ENCODE results near the gene NHS.
"Not testable (repeated sequence)": the region's sequence is repeated elsewhere in the genome, so short reads cannot be mapped to it uniquely, and the experiment has no call there.

Gene NHS

GRCh38 chrX:17567821-17568220 is 192.8 kb downstream of the NHS start:
- no peaks in the 10 kb centered on the region for H3K79me2 ChIP-seq (ENCODE audit: insufficient read depth, low read depth)
- no peaks in the 10 kb centered on the region for H3K27me3 ChIP-seq (ENCODE audit: insufficient read depth, low read depth)
- no peaks in the 10 kb centered on the region for H4K20me1 ChIP-seq (ENCODE audit: insufficient read depth)
- no peak for TF ChIP-seq CTCF (conservative IDR thresholded peaks at IDR 0.05; ENCODE audit: low read depth, low read length)
- no peak overlapping the region for H3K9ac ChIP-seq
- no peaks in the 10 kb centered on the region for H3K36me3 ChIP-seq (ENCODE audit: insufficient read depth)
- H3K4me3 ChIP-seq (IDR thresholded peaks at IDR 0.05; ENCODE audit: insufficient read depth, low read depth, low read length): no peak overlapping the region
- H2AFZ ChIP-seq (ENCODE audit: low read depth): no peak overlapping the region
- no peaks in the 10 kb centered on the region for H3K4me1 ChIP-seq (ENCODE audit: low read depth, poor library complexity, severe bottlenecking)
- no peak overlapping the region for H3K27ac ChIP-seq
- no peak overlapping the region for H3K4me2 ChIP-seq

GRCh38 chrX:17568804-17569203 is 193.8 kb downstream of the NHS start:
- H3K4me3 ChIP-seq (IDR thresholded peaks at IDR 0.05; ENCODE audit: insufficient read depth, low read depth, low read length); H3K27ac ChIP-seq; H3K27me3 ChIP-seq (ENCODE audit: insufficient read depth, low read depth); H3K4me2 ChIP-seq; H2AFZ ChIP-seq (ENCODE audit: low read depth); H3K36me3 ChIP-seq (ENCODE audit: insufficient read depth); H3K4me1 ChIP-seq (ENCODE audit: low read depth, poor library complexity, severe bottlenecking); H3K79me2 ChIP-seq (ENCODE audit: insufficient read depth, low read depth); H4K20me1 ChIP-seq (ENCODE audit: insufficient read depth); H3K9ac ChIP-seq: not testable (repeated sequence)

- H3K4me3 ChIP-seq (IDR thresholded peaks at IDR 0.05; ENCODE audit: insufficient read depth, low read depth, low read length): no peak overlapping the region
- no peaks in the 10 kb centered on the region for H3K27me3 ChIP-seq (ENCODE audit: insufficient read depth, low read depth)
- H3K4me2 ChIP-seq: no peak overlapping the region
- H3K36me3 ChIP-seq (ENCODE audit: insufficient read depth): no peaks in the 10 kb centered on the region
- H4K20me1 ChIP-seq (ENCODE audit: insufficient read depth): no peaks in the 10 kb centered on the region
- H3K79me2 ChIP-seq (ENCODE audit: insufficient read depth, low read depth): no peaks in the 10 kb centered on the region
- no peak overlapping the region for H3K9ac ChIP-seq
- H3K27ac ChIP-seq: no peak overlapping the region
- no peak for TF ChIP-seq CTCF (conservative IDR thresholded peaks at IDR 0.05; ENCODE audit: low read depth, low read length)
- H3K4me1 ChIP-seq (ENCODE audit: low read depth, poor library complexity, severe bottlenecking): no peaks in the 10 kb centered on the region
- H2AFZ ChIP-seq (ENCODE audit: low read depth): no peak overlapping the region
Observed at GRCh38 chrX:17579026-17579425, 204.0 kb downstream of the NHS start.

- H4K20me1 ChIP-seq (ENCODE audit: insufficient read depth): no peaks in the 10 kb centered on the region
- H3K4me1 ChIP-seq (ENCODE audit: low read depth, poor library complexity, severe bottlenecking): no peaks in the 10 kb centered on the region
- H3K27me3 ChIP-seq (ENCODE audit: insufficient read depth, low read depth): no peaks in the 10 kb centered on the region
- no peaks in the 10 kb centered on the region for H3K36me3 ChIP-seq (ENCODE audit: insufficient read depth)
- TF ChIP-seq CTCF (conservative IDR thresholded peaks at IDR 0.05; ENCODE audit: low read depth, low read length): no peak
- no peak overlapping the region for H3K4me2 ChIP-seq
- no peak overlapping the region for H3K4me3 ChIP-seq (IDR thresholded peaks at IDR 0.05; ENCODE audit: insufficient read depth, low read depth, low read length)
- no peak overlapping the region for H3K9ac ChIP-seq
- no peak overlapping the region for H2AFZ ChIP-seq (ENCODE audit: low read depth)
- no peaks in the 10 kb centered on the region for H3K79me2 ChIP-seq (ENCODE audit: insufficient read depth, low read depth)
- H3K27ac ChIP-seq: no peak overlapping the region
Observed at GRCh38 chrX:17580539-17581152, 205.6 kb downstream of the NHS start.

- no peak overlapping the region for H3K4me2 ChIP-seq
- TF ChIP-seq CTCF (conservative IDR thresholded peaks at IDR 0.05; ENCODE audit: low read depth, low read length): no peak
- no peaks in the 10 kb centered on the region for H3K79me2 ChIP-seq (ENCODE audit: insufficient read depth, low read depth)
- H3K4me3 ChIP-seq (IDR thresholded peaks at IDR 0.05; ENCODE audit: insufficient read depth, low read depth, low read length): no peak overlapping the region
- H3K27ac ChIP-seq: no peak overlapping the region
- no peaks in the 10 kb centered on the region for H4K20me1 ChIP-seq (ENCODE audit: insufficient read depth)
- H3K27me3 ChIP-seq (ENCODE audit: insufficient read depth, low read depth): no peaks in the 10 kb centered on the region
- H3K36me3 ChIP-seq (ENCODE audit: insufficient read depth): no peaks in the 10 kb centered on the region
- no peak overlapping the region for H3K9ac ChIP-seq
- no peaks in the 10 kb centered on the region for H3K4me1 ChIP-seq (ENCODE audit: low read depth, poor library complexity, severe bottlenecking)
- H2AFZ ChIP-seq (ENCODE audit: low read depth): no peak overlapping the region
Observed at GRCh38 chrX:17581641-17582040, 206.6 kb downstream of the NHS start.
